ENCODE results near the gene DRG2.

Gene DRG2

DNA sequence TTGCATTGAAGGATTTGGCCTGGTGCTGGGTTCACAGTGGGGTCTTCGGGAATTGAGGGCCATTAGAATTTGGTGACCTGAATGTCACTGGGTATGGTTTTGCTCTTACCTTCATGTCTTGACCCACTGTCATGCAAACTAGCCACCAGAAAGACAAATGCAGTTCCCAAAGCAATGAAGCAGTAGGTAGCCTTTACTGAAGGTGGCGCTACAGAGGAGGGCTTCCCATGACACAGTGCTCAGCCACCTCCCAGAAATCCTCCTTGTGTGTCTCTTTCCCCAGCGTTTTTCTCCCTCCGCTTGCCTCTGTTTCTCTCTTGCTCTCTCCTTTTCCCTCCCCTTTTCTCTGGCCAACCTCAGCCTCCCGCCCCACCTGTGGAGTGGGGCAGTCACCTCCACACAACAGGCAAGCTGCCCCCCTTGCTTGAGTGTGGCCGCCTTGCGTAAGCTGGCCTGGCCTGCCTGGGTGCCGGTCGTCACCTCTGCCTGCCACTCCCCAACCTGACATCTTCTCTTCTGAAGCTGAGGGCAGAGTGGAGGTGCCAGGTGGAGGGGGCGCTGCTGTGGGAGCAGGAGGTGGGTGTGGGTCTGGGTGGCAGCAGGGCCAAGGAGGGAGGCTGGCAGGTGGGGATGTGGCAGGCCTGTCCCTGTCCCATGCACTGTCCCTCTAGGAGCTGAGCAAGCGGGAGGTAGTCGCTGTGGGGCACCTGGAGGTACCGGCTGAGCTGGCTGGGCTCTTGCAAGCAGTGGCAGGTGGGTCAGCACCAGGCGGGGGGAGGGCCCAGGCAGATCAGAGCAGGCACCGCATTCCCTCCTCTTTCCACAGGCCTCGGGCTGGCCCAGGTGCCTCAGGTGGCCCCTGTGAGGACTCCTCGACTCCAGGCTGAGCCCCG is 55.5 kb downstream of the DRG2 start:
- no peak for DNase-seq (ENCODE audit: low read depth)

DNA sequence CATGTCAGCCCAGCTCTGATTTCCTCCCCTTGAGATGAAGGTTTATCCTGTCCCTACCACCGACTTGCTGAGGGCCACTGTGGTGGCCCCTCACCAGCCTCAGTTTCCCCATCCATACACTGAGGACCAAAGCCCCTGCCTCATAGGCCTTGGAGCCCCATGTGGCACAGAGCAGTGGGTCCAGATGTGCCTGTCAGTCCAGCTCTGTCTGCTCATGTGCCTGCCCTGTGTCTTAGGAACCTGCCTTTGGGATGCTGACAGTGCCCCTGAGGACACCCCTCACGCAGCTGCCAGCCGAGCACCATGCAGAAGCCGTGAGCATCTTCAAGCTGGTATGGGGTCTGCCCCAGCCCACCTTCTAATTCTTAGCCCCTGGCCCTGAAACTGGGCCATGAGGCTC is 56.5 kb downstream of the DRG2 start:
- DNase-seq (ENCODE audit: low read depth) = no peak

DNA sequence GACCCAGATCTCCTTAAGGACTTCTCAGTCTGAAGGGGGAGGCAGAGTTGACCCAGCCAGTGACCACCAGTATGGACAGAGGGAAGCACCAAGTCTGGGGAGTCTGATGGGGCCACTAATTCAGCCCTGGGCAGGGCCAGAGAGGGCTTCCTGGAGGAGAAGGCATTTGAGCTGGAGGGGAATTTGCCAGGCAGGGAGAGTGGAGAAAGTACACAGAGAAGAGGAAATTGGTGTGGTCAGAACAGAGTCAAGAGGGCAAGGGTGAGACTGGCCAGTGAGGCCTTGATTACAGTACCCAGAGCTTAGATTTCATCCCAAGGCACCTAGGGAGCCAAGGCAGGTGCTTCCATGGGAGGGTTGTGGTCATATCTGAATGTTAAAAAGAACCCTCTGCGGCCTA is 57.1 kb downstream of the DRG2 start:
- no peak for DNase-seq (ENCODE audit: low read depth)

DNA sequence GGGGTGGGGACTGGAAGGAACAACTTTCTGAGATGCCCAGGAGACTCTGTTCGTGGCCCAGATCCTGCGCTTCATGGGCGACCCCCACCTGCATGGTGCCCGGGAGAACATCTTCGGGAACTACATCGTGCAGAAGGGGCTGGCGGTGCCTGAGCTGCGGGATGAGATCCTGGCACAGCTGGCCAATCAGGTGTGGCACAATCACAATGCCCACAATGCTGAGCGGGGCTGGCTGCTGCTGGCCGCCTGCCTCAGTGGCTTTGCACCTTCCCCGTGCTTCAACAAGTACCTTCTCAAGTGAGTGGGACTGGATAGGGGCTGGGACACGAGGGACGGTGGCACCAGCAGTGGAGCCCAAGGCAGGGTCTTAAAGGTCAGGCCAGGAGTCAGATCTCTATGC is 58.1 kb downstream of the DRG2 start:
- no peak for DNase-seq (ENCODE audit: low read depth)

DNA sequence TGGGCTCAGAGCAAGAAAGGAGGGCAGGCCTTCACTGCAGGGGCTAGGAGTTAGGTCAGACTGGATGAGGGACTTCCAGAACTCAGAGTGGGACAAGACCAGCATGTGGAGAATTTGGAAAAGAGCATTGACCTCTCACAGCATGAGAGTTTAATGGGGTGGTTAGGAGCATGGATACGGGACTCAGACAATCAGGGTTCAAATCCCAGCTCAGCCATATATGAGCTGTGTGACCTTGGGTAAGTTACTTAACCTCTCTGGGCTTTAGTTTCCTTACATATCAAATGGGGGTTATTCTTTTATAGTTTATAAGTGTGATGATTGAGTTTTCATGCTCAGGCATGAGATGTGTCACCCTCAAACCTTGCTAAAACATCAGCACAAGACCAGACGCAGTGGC is 58.5 kb downstream of the DRG2 start:
- DNase-seq (ENCODE audit: low read depth) = no peak

DNA sequence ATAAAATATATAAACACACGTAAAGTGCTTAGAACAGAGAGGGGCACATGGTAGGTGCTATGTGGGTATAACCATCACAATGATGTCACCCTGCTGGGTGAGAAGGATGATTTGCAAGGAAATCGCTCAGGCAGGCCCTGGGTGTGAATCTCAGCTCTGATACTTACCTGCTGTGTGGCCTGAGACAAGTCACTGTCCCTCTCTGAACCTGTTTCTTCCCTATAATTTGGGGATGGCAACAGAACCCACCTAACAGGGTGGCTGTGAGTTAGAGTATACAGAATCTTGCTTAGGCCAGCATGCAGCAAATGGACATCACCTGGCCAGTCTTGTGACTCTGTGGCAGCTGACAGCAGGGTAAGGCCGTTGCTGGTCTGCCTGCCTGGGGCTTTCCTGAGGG is 59.2 kb downstream of the DRG2 start:
- DNase-seq (ENCODE audit: low read depth) = no peak

DNA sequence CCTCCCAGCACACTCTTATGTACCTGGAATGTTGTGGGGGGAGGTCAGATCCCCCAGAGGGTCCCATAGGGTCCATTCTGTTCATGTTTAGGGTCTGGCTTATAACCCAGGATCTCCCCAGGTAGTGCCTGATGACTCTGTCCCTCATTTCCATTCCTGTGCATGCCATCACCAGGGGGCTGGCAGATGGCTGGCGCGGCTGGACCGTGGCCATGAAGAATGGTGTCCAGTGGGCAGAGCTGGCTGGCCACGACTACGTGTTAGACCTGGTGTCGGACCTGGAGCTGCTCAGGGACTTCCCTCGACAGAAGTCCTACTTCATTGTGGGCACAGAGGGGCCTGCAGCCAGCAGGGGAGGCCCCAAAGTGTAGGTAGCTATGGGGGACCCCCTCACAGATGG is 60.8 kb downstream of the DRG2 start:
- DNase-seq (ENCODE audit: low read depth) = no peak

DNA sequence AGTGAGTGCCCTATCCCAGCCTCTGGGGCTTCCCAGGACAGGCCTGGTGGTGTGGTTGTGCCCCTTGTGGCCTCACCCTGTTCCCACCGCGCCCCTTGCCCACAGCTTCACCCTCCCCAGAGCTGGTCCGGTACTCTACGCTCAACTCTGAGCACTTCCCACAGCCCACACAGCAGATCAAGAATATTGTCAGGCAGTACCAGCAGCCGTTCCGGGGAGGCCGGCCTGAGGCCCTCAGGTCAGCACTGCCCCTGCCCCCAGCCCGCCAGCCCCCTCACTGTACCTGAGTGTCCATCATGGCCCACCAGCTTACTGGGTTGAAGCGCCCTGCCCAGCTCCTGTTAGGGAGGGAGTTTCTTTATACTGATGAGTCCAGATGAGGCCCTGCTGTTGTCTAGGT is 63.5 kb downstream of the DRG2 start:
- DNase-seq (ENCODE audit: low read depth) = no peak

DNA sequence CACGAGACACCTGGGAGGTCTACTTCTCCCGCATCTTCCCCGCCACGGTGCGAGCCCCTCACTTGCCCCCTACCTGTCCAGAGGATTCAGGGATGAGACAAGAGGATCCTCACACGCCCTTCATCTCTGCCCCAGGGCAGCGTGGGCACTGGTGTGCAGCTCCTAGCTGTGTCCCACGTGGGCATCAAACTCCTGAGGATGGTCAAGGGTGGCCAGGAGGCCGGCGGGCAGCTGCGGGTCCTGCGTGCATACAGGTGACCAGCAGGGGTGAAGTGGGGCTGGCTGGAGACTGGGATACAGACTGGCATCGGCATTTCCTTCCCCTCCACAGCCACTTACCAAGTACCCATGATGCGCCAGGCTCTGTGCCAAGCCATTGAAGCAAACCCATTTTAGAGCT is 67.4 kb downstream of the DRG2 start:
- no peak for DNase-seq (ENCODE audit: low read depth)

DNA sequence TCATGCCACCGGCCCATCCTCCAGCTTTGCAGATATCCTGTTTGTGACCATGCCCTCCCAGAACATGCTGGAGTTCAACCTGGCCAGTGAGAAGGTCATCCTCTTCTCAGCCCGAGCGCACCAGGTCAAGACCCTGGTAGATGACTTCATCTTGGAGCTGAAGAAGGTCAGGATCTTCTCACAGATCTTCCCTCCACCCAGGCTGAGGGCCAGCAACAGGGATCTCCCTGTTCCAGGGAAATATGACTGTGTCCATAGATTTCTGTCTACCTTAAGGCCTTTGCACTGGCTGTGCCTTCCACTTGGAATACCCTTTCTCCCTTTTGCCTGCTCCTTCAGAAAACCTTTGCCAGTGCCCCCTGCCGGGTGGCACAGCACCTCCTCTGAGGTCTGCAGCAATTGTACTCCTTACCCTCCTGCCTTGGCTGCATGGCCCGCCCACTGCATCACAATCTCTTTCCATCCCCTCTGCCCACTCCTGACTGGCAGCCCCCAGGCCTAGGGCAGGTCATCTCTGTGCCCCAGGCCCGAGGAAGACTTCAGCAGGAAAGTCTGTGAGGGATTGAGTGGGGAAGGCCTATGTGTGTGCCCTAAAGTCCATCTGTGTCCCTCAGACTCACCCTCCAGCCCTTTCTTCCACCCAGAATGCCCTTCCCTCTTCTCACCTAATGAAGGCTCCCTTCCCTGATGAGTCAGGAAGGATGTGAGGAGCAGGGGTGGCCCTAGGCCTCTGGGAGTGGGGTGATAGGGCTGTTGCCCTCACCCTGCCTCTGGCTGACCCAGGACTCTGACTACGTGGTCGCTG is 68.6 kb downstream of the DRG2 start:
- DNase-seq (ENCODE audit: low read depth) = no peak

DNA sequence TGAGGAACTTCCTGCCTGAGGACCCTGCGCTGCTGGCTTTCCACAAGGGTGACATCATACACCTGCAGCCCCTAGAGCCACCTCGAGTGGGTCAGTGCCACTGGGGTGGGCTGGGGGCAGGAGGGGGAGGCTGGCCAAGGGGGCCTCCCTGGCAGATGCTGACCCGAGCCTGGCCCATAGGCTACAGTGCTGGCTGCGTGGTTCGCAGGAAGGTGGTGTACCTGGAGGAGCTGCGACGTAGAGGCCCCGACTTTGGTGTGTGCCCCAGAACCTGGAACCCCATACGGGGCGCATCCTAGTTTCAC is 69.2 kb downstream of the DRG2 start:
- no peak for DNase-seq (ENCODE audit: low read depth)
